IMR-90 (cell line): ENCODE measurements around the gene CCDC107. TPM values are rescaled to one million over a fixed set of nuclear protein-coding genes. Genes with fewer than 3 reads are reported as not detected.

ENCODE experiments used
- ATAC-seq: fragments of 200-7000 bp; cut with Tn5 transposase; 2 replicates; pipeline ENCODE4 v1.9.1; 2020; ENCODE audit warnings: low read depth, mild to moderate bottlenecking, moderate library complexity
- BruUV-seq: library from RNA; stranded (reverse); fragments of 400-500 nt; replicated peaks from 2 replicates; lab custom pipeline; 2021; lab: Mats Ljungman, UMichigan
- CTCF ChIA-PET: fragments of 300-600 bp; formaldehyde crosslinking; extraction: SDS; loops from one replicate; lab custom pipeline; 2021; ENCODE audit warnings: antibody characterized with exemption; lab: Yijun Ruan, JAX
- POLR2A ChIA-PET: fragments of 300-600 bp; sonication (Branson Sonifier 250); formaldehyde crosslinking; loops from one replicate; lab custom pipeline; 2022; ENCODE audit warnings: antibody characterized with exemption; ENCODE audit not compliant: unreplicated experiment; lab: Charles Lee
- DNase-seq: peaks from one replicate; pipeline ENCODE4 v3.0.0; 2013
- H2AFZ ChIP-seq: replicated peaks from 2 replicates; pipeline ENCODE3; 2013; ENCODE audit warnings: low read length, mild to moderate bottlenecking; ENCODE audit not compliant: poor library complexity
- H2AK5ac ChIP-seq: 2 replicates; pipeline ENCODE4 v1.6.1; 2013; ENCODE audit warnings: low read depth, low read length, inconsistent platforms
- H2AK9ac ChIP-seq: replicated peaks from 2 replicates; pipeline ENCODE3; 2013; ENCODE audit warnings: mild to moderate bottlenecking, low read depth, low read length, moderate library complexity; ENCODE audit not compliant: poor library complexity
- H2BK120ac ChIP-seq: 2 replicates; pipeline ENCODE4 v1.6.1; 2013; ENCODE audit warnings: low read depth, low read length, inconsistent platforms
- H2BK15ac ChIP-seq: 3 replicates; pipeline ENCODE4 v1.6.1; 2013; ENCODE audit warnings: low read depth, low read length, inconsistent platforms
- H2BK20ac ChIP-seq: 2 replicates; pipeline ENCODE4 v1.6.1; 2013; ENCODE audit warnings: low read depth, mild to moderate bottlenecking, inconsistent platforms, low read length, moderate library complexity
- H2BK5ac ChIP-seq: 2 replicates; pipeline ENCODE4 v1.6.1; 2013; ENCODE audit warnings: mild to moderate bottlenecking, low read depth, low read length, inconsistent platforms; ENCODE audit not compliant: poor library complexity, severe bottlenecking
- H3K14ac ChIP-seq: replicated peaks from 2 replicates; pipeline ENCODE4 v1.6.1; 2013; ENCODE audit warnings: low read depth, low read length, inconsistent platforms
- H3K18ac ChIP-seq: 2 replicates; pipeline ENCODE4 v1.6.1; 2013; ENCODE audit warnings: low read depth, low read length, control low read depth
- H3K23ac ChIP-seq: 2 replicates; pipeline ENCODE4 v1.6.1; 2013; ENCODE audit warnings: low read depth, low read length, inconsistent platforms
- H3K27ac ChIP-seq: 2 replicates; pipeline ENCODE4 v1.5.1; 2013; ENCODE audit warnings: mild to moderate bottlenecking, control low read depth, low read length; ENCODE audit not compliant: insufficient read depth
- H3K27me3 ChIP-seq: 2 replicates; pipeline ENCODE4 v1.6.1; 2013; ENCODE audit warnings: low read length; ENCODE audit not compliant: control insufficient read depth, insufficient read depth
- H3K36me3 ChIP-seq: 2 replicates; pipeline ENCODE4 v1.6.1; 2013; ENCODE audit warnings: low read length, mixed read lengths; ENCODE audit not compliant: control insufficient read depth, insufficient read depth
- H3K4ac ChIP-seq: 2 replicates; pipeline ENCODE4 v1.6.1; 2013; ENCODE audit warnings: low read depth, low read length, inconsistent platforms
- H3K4me1 ChIP-seq: 2 replicates; pipeline ENCODE4 v1.6.1; 2013; ENCODE audit warnings: low read length, mixed read lengths; ENCODE audit not compliant: control insufficient read depth, insufficient read depth
- H3K4me2 ChIP-seq: 2 replicates; pipeline ENCODE4 v1.6.1; 2013; ENCODE audit warnings: low read depth, mild to moderate bottlenecking, control low read depth, low read length, moderate library complexity
- H3K4me3 ChIP-seq: 2 replicates; pipeline ENCODE4 v1.5.1; 2013; ENCODE audit warnings: low read depth, mild to moderate bottlenecking, control low read depth, low read length, moderate library complexity; ENCODE audit not compliant: insufficient read depth
- H3K56ac ChIP-seq: 2 replicates; pipeline ENCODE4 v1.6.1; 2013; ENCODE audit warnings: low read length, inconsistent platforms; ENCODE audit not compliant: insufficient read depth; ENCODE audit errors: extremely low read depth
- H3K79me1 ChIP-seq, 2 experiments: 2 replicates each; pipeline ENCODE4 v1.6.1; 2013; ENCODE audit warnings: low read length in 2 of 2, inconsistent platforms in 1 of 2, low read depth in 1 of 2
- H3K9ac ChIP-seq: 2 replicates; pipeline ENCODE4 v1.6.1; 2013; ENCODE audit warnings: low read depth, low read length, control low read depth
- H3K9me1 ChIP-seq: 2 replicates; pipeline ENCODE4 v1.6.1; 2013; ENCODE audit warnings: low read length, inconsistent platforms; ENCODE audit not compliant: insufficient read depth
- H3K9me3 ChIP-seq: 2 replicates; pipeline ENCODE4 v1.6.1; 2013; ENCODE audit warnings: low read length; ENCODE audit not compliant: control insufficient read depth, insufficient read depth
- H4K20me1 ChIP-seq: 2 replicates; pipeline ENCODE4 v1.6.1; 2013; ENCODE audit warnings: low read length, inconsistent platforms; ENCODE audit not compliant: insufficient read depth
- H4K5ac ChIP-seq: 2 replicates; pipeline ENCODE4 v1.6.1; 2013; ENCODE audit warnings: mild to moderate bottlenecking, low read depth, low read length, control low read depth
- H4K8ac ChIP-seq, 2 experiments: 2 replicates each; pipeline ENCODE4 v1.6.1; 2013; ENCODE audit warnings: low read depth in 2 of 2, low read length in 2 of 2, control low read depth in 1 of 2, inconsistent platforms in 1 of 2
- H4K91ac ChIP-seq: 2 replicates; pipeline ENCODE4 v1.6.1; 2013; ENCODE audit warnings: low read depth, low read length, inconsistent platforms; ENCODE audit not compliant: insufficient read depth
- MAFK ChIP-seq: IDR thresholded peaks from 2 replicates; pipeline ENCODE4 v1.6.1; 2012; ENCODE audit warnings: low read depth, low read length, improper control_type of control experiment
- WGBS, 2 experiments: methylation state at CpG; one replicate each; pipeline versions ENCODE4 v1.1.5 to v1.1.7; 2013; ENCODE audit warnings: missing lambda C conversion rate in 2 of 2; ENCODE audit not compliant: insufficient read length in 1 of 2; ENCODE audit errors: extremely low coverage in 2 of 2; 5-methylcytosine and 5-hydroxymethylcytosine counted together
- dilution Hi-C: fragments of 300-500 bp; cut with HindIII; formaldehyde crosslinking; loops from one replicate; pipeline ENCODE4 v1.14.3; 2018; ENCODE audit warnings: low sequenced_read_pairs; ENCODE audit not compliant: unreplicated experiment
- in situ Hi-C: fragments of 300-500 bp; cut with MboI; formaldehyde crosslinking; loops from 3 replicates; pipeline ENCODE4 v1.14.3; 2019; ENCODE audit warnings: low sequenced_read_pairs, inconsistent platforms, mixed read lengths
- intact Hi-C: fragments of 100-400 bp; cut with micrococcal nuclease; formaldehyde crosslinking; loops from 2 replicates; pipeline ENCODE4 v1.10.0; 2022
- polyA plus RNA-seq, 3 experiments: library from polyadenylated mRNA; depleted of rRNA; stranded (reverse); fragments of >200 nt; gene quantifications; 2 replicates each; pipeline ENCODE4 v1.2.3, GENCODE V29; 2012; ENCODE audit warnings: low replicate concordance in 1 of 3
- total RNA-seq: library from RNA; depleted of rRNA; stranded (reverse); fragments of >200 nt; gene quantifications from 2 replicates; pipeline ENCODE4 v1.2.3, GENCODE V29; 2012

Gene CCDC107
- total and polyA plus RNA-seq, 2 of the 4 experiments (the other 2 are of a cell fraction), result 6.8 to 21.1 TPM

GRCh38 chr9:35629597-35629996 is 28.5 kb upstream of the CCDC107 start:
- ChIA-PET CTCF (interaction anchor here (1.0 to 1.2 kb wide), 2 partner anchors 9 to 17 kb away, joined by 3 read pairs; no protein-coding TSS in a partner anchor), POLR2A (no interaction called here)
- Histone ChIP-seq H3K4ac (no peak overlapping the region), H2BK20ac (no peak overlapping the region), H2BK5ac (no peak overlapping the region), H3K27ac (no peak overlapping the region), H2AK5ac (no peak overlapping the region), H3K56ac (no peak overlapping the region), H3K23ac (no peak overlapping the region), H3K18ac (no peak overlapping the region), H3K9me1 (no peaks in the 10 kb centered on the region), H2BK120ac (no peak overlapping the region), H3K36me3 (no peaks in the 10 kb centered on the region), H4K8ac (no peak overlapping the region), H3K14ac (no peak overlapping the region), H3K4me3 (no peak overlapping the region), H4K91ac (no peak overlapping the region), H3K9ac (no peak overlapping the region), H3K27me3 (no peaks in the 10 kb centered on the region; the same call in 1 of the 2 replicates), H2BK15ac (no peak overlapping the region), H2AFZ (no peak overlapping the region), H2AK9ac (no peak overlapping the region), H4K5ac (no peak overlapping the region), H4K20me1 (no peaks in the 10 kb centered on the region), H3K4me2 (no peak overlapping the region), H3K4me1 (no peaks in the 10 kb centered on the region), H3K79me1 (no peaks in the 10 kb centered on the region), H3K9me3 (peaks cover 2% of the 10 kb centered on the region; the same call in 1 of the 2 replicates)
- BruUV-seq, result no TSS peak
- DNase-seq (no peak), ATAC-seq (no peak)
- intact Hi-C loops, result no loop called here
- in situ Hi-C loops, result no loop called here
- TF ChIP-seq MAFK, result no peak
- dilution Hi-C loops, result no loop called here
- WGBS, 2 experiments, result 90% methylated on average over 4 of the region's 5 CpGs; no CpG with 5 or more reads in 1 of the 2 experiments
